ENCODE results near the gene SH3BP2.

Gene SH3BP2

DNA sequence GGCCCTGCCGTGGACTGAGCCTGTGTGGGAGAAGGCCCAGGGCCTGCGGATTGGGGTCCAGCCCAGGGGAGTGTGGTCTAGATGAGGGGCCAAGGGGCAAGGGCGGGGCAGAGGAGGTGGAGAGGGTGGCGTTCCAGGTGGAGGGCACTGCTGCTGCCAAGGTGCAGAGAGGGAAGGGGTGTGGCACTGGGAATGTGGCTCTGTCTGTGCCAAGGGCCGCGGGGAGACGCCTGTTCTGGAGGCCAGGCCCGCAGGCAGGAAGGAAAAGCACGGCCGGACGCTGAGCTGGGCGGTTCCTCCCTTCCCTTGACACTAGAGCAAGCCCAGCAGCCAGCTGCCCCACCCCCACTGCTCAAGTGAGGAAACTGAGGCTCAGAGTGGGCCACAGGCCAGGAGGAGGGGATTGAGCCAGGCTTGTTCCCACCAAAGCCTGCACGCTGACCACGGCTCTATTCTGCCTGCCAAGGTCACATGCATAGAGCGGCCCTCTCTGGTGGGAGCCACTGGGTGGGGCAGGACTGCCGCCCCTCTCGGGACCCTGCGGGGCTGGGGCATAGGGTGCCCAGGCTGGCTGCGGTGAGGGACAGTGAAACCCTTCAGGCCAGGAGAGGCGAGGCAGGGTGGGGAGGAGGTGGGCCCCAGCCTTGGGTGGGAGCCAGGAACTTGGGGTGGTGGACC lies 13.0 kb downstream of the SH3BP2 start:
- Histone ChIP-seq H3K27me3 (ENCODE audit: insufficient read depth, low read depth, severe bottlenecking) (no peaks in the 10 kb centered on the region), H3K36me3 (no peaks in the 10 kb centered on the region; the same call in 1 of the 2 replicates), H3K4me3 (ENCODE audit: low read depth, low read length) (no peak overlapping the region), H3K9me3 (ENCODE audit: severe bottlenecking) (no peaks in the 10 kb centered on the region), H3K27ac (no peak overlapping the region)
- TF ChIP-seq, protein P1, sequence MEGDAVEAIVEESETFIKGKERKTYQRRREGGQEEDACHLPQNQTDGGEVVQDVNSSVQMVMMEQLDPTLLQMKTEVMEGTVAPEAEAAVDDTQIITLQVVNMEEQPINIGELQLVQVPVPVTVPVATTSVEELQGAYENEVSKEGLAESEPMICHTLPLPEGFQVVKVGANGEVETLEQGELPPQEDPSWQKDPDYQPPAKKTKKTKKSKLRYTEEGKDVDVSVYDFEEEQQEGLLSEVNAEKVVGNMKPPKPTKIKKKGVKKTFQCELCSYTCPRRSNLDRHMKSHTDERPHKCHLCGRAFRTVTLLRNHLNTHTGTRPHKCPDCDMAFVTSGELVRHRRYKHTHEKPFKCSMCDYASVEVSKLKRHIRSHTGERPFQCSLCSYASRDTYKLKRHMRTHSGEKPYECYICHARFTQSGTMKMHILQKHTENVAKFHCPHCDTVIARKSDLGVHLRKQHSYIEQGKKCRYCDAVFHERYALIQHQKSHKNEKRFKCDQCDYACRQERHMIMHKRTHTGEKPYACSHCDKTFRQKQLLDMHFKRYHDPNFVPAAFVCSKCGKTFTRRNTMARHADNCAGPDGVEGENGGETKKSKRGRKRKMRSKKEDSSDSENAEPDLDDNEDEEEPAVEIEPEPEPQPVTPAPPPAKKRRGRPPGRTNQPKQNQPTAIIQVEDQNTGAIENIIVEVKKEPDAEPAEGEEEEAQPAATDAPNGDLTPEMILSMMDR (IDR thresholded peaks at IDR 0.05; ENCODE audit: low read depth, low read length): no peak
- no peak for DNase-seq

DNA sequence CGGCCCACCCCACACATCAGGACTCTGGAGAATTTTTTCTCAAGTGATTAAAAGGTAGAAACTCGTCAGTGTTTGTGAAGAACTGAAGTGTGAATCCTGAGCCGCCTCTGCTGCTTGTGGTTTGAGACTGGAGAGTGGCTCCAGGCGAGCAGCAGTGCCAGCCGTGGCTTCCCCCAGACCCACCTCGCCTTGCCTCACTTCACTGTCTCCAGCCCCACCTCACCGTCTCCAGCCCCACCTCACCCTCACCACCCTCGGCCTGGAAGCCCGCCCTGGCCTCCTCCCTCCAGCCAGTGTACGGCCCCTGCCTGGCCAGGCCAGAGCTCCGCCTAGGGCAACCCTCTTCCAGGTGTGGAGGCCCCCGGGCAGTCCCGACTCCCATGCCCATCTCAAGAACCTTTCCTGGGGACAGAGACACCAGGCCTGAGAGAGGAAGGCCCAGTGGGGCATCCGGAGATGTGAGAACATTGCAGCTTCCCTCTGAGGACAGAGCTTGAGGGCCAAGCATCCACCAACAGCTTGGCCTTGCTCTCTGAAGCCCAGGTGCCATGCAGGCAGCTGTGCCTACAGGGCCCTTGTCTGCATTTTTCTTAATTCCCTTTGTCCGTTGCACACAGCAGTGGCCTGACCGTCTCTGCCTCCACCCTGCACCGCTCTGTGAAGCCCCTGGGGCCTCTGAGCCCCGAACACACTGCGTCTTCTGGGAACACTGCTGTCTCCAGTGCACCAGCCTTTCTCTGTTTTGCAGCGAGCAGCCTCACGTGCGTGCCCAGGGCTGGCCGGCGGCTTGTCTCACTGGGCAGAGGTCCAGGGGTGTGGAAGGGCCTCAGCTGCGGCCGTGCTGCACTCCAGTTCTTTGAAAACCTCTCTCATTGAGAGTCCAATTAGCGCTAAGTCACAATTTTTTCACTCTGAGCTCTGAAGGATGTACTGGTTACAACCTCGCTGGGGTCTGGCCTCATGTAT lies 13.8 kb downstream of the SH3BP2 start:
- H3K36me3 ChIP-seq: no peaks in the 10 kb centered on the region; the same call in 1 of the 2 replicates
- TF ChIP-seq, protein P1 (IDR thresholded peaks at IDR 0.05; ENCODE audit: low read depth, low read length): no peak
- DNase-seq: no peak
- H3K27ac ChIP-seq: no peak overlapping the region
- H3K27me3 ChIP-seq (ENCODE audit: insufficient read depth, low read depth, severe bottlenecking): no peaks in the 10 kb centered on the region
- no peak overlapping the region for H3K4me3 ChIP-seq (ENCODE audit: low read depth, low read length)
- no peaks in the 10 kb centered on the region for H3K9me3 ChIP-seq (ENCODE audit: severe bottlenecking)

DNA sequence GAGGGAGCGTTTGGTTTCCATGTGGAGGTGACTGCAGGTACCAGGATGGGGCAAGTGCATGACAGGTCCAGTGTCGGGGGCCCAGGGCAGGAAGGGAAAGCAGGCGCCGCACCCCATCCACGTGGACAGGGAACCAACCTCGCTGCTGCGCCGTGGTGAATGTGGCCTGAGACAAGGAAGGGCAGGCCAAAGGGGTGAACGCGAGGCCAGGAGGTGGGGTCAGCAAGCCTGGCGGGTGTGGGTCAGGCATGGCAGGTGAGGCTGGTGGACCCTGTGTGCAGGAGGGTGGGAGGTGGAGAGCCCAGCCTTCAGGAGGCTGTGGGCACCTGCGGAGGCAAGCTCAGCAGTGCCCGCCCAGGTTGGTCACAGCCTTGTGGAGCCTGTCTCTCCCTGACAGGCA lies 14.7 kb downstream of the SH3BP2 start:
- no peak for DNase-seq
- Histone ChIP-seq H3K9me3 (ENCODE audit: severe bottlenecking) (no peaks in the 10 kb centered on the region), H3K4me3 (ENCODE audit: low read depth, low read length) (no peak overlapping the region), H3K27me3 (ENCODE audit: insufficient read depth, low read depth, severe bottlenecking) (no peaks in the 10 kb centered on the region), H3K27ac (no peak overlapping the region), H3K36me3 (no peaks in the 10 kb centered on the region; the same call in 1 of the 2 replicates)
- TF ChIP-seq, protein P1 (IDR thresholded peaks at IDR 0.05; ENCODE audit: low read depth, low read length): no peak

DNA sequence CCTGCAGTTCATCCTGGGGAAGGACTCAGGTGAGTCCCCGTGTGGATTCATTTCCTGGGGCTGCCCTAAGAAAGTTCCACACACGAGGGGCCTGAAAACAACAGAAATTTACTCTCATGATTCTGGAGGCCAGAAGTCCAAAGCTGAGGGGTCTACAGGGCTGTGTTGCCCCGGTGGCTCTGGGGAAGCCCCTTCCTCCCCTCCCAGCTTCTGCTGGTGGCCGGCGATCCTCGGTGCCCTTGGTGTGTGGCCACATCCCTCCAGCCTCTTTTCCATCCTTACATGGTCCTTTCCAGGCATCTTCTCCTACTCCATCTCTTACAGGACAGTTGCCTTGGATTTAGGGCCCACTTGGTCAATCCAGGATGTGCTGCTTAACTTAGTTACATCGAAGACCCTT lies 15.1 kb downstream of the SH3BP2 start:
- no peak overlapping the region for H3K4me3 ChIP-seq (ENCODE audit: low read depth, low read length)
- H3K27me3 ChIP-seq (ENCODE audit: insufficient read depth, low read depth, severe bottlenecking): no peaks in the 10 kb centered on the region
- TF ChIP-seq, protein P1 (IDR thresholded peaks at IDR 0.05; ENCODE audit: low read depth, low read length): no peak
- no peaks in the 10 kb centered on the region; the same call in 1 of the 2 replicates for H3K36me3 ChIP-seq
- no peaks in the 10 kb centered on the region for H3K9me3 ChIP-seq (ENCODE audit: severe bottlenecking)
- DNase-seq: no peak
- H3K27ac ChIP-seq: no peak overlapping the region

DNA sequence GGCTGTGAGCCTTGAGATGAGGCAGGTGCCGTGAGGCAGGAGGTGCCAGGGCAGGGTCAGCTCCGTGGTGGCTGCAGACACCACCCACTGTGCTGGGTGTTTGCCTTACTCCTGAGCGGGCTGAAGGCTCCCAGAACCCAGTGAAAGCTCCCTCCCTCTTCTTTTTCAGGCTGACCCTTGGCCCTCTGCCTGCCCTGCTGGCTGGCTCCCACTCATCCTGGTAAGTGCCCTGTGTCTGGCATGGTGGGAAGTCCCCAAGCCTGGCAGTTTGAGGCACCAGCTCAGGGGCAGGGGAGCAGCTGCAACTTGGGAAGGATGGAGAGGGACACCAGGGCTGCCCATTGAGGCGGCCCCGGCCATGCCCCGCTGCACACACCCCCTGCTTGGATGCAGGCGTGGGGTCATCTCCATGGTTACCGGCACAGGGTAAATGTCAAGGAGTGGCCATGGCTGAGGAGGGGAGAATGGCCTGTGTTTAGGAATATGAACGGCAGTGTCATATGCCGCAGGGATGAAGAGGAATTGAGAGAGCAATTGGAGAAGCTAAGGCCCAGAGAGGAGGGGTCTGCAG lies 16.8 kb downstream of the SH3BP2 start:
- TF ChIP-seq, protein P1 (IDR thresholded peaks at IDR 0.05; ENCODE audit: low read depth, low read length): no peak
- Histone ChIP-seq H3K9me3 (ENCODE audit: severe bottlenecking) (no peaks in the 10 kb centered on the region), H3K36me3 (no peaks in the 10 kb centered on the region), H3K4me3 (ENCODE audit: low read depth, low read length) (no peak overlapping the region), H3K27ac (no peak overlapping the region), H3K27me3 (ENCODE audit: insufficient read depth, low read depth, severe bottlenecking) (no peaks in the 10 kb centered on the region)
- no peak for DNase-seq

All from WERI-Rb-1 (cell line).